ENCODE measurements around the gene NFIA.

NFIA gene

GRCh38 chr1:61380561-61380960 lies 298.2 kb downstream of the NFIA start:
- no peak for DNase-seq

- DNase-seq, result no peak
Measured at GRCh38 chr1:61386323-61386722, 304.0 kb downstream of the NFIA start.

- DNase-seq, result no peak
Measured at GRCh38 chr1:61386770-61387169, 304.4 kb downstream of the NFIA start.

GRCh38 chr1:61387829-61388228 lies 305.5 kb downstream of the NFIA start:
- DNase-seq, result no peak

GRCh38 chr1:61388566-61388965 lies 306.2 kb downstream of the NFIA start:
- no peak for DNase-seq

- DNase-seq, result no peak
Measured at GRCh38 chr1:61389194-61389925, 307.0 kb downstream of the NFIA start.

GRCh38 chr1:61389926-61390845 lies 307.8 kb downstream of the NFIA start:
- DNase-seq, result no peak

- no peak for DNase-seq
Measured at GRCh38 chr1:61391730-61392129, 309.4 kb downstream of the NFIA start.

GRCh38 chr1:61392409-61393242 lies 310.3 kb downstream of the NFIA start:
- no peak for DNase-seq

GRCh38 chr1:61393575-61393974 lies 311.2 kb downstream of the NFIA start:
- DNase-seq, result no peak

- no peak for DNase-seq
Measured at GRCh38 chr1:61395146-61395800, 312.9 kb downstream of the NFIA start.

GRCh38 chr1:61397495-61397894 lies 315.1 kb downstream of the NFIA start:
- DNase-seq, result no peak

GRCh38 chr1:61397935-61398334 lies 315.6 kb downstream of the NFIA start:
- DNase-seq, result no peak

GRCh38 chr1:61399199-61399598 lies 316.8 kb downstream of the NFIA start:
- DNase-seq, result no peak

- DNase-seq, result no peak
Measured at GRCh38 chr1:61400131-61400770, 317.9 kb downstream of the NFIA start.

- DNase-seq, result no peak
Measured at GRCh38 chr1:61400997-61401396, 318.6 kb downstream of the NFIA start.

- DNase-seq, result no peak
Measured at GRCh38 chr1:61403679-61404596, 321.6 kb downstream of the NFIA start.

GRCh38 chr1:61404597-61405376 lies 322.4 kb downstream of the NFIA start:
- no peak for DNase-seq

GRCh38 chr1:61406467-61406866 lies 324.1 kb downstream of the NFIA start:
- no peak for DNase-seq

GRCh38 chr1:61412601-61413000 lies 330.2 kb downstream of the NFIA start:
- DNase-seq, result no peak

All from stimulated activated CD4-positive, alpha-beta T cell treated with anti-CD3 and anti-CD28 coated beads, Interleukin-2, amount 100 ng/mL, for 48 hours (primary cell).